ENCODE data around the gene TNNC2.

- TF ChIP-seq ZNF12 (CRISPR knock-in tag; IDR thresholded peaks at IDR 0.05) (no peak), TCF7L2 (IDR thresholded peaks at IDR 0.05; ENCODE audit: low read depth, low read length) (no peak), NBN (IDR thresholded peaks at IDR 0.05; ENCODE audit: low read depth) (no peak), ZC3H11A (IDR thresholded peaks at IDR 0.05; ENCODE audit: low read depth, low read length) (no peak), MAFG (tag; conservative IDR thresholded peaks at IDR 0.05) (no peak)
These were observed 45.5 kb upstream of the TNNC2 start for GRCh38 chr20:45872626-45873025.

Measured in K562 (cell line).